AG04450 (cell line): ENCODE results near the gene SEC14L1. TPM values are rescaled to one million over a fixed set of nuclear protein-coding genes. Genes with fewer than 3 reads are reported as not detected.

Experiments
- CTCF ChIA-PET: fragments of 300-600, 350-600 bp; formaldehyde crosslinking; extraction: SDS; loops from one replicate; lab custom pipeline; 2022; ENCODE audit warnings: antibody characterized with exemption, inconsistent platforms; lab: Charles Lee
- POLR2A ChIA-PET: fragments of 350-600 bp; formaldehyde crosslinking; extraction: SDS; loops from one replicate; lab custom pipeline; 2021; ENCODE audit warnings: antibody characterized with exemption, inconsistent platforms; lab: Yijun Ruan, JAX
- DNase-seq: peaks from one replicate; pipeline ENCODE4 v3.0.0-alpha.2; 2011; ENCODE audit warnings: low read depth, low spot score
- H3K27ac ChIP-seq: one replicate; pipeline ENCODE4 v1.5.1; 2012; ENCODE audit warnings: low read depth, low read length, control low read depth
- H3K27me3 ChIP-seq: one replicate; pipeline ENCODE4 v1.6.0; 2012; ENCODE audit warnings: low read length; ENCODE audit not compliant: control insufficient read depth, insufficient read depth
- H3K4me3 ChIP-seq: 2 replicates; pipeline ENCODE4 v1.5.1; 2011; ENCODE audit warnings: mild to moderate bottlenecking, low read depth, low read length, control low read depth
- H3K9me3 ChIP-seq: 2 replicates; pipeline ENCODE4 v1.5.1; 2012; ENCODE audit warnings: low read length; ENCODE audit not compliant: control insufficient read depth, insufficient read depth
- polyA plus RNA-seq: library from polyadenylated mRNA; depleted of rRNA; stranded (reverse); fragments of >200 nt; gene quantifications from 2 replicates; pipeline ENCODE4 v1.2.3, GENCODE V29; 2011
- TF ChIP-seq, protein P1 (sequence below): IDR thresholded peaks from 2 replicates; pipeline ENCODE4 v1.5.1; 2011; ENCODE audit warnings: low read depth, low read length, control low read depth, inconsistent platforms

Gene SEC14L1
- polyA plus RNA-seq, 1 experiment, result 38.7 TPM

- no peak for DNase-seq
- no peak overlapping the region for H3K27ac ChIP-seq
- H3K27me3 ChIP-seq, result no peaks in the 10 kb centered on the region
- no peaks in the 10 kb centered on the region for H3K9me3 ChIP-seq
- ChIA-PET CTCF (no interaction called here), POLR2A (no interaction called here)
- TF ChIP-seq, protein P1, sequence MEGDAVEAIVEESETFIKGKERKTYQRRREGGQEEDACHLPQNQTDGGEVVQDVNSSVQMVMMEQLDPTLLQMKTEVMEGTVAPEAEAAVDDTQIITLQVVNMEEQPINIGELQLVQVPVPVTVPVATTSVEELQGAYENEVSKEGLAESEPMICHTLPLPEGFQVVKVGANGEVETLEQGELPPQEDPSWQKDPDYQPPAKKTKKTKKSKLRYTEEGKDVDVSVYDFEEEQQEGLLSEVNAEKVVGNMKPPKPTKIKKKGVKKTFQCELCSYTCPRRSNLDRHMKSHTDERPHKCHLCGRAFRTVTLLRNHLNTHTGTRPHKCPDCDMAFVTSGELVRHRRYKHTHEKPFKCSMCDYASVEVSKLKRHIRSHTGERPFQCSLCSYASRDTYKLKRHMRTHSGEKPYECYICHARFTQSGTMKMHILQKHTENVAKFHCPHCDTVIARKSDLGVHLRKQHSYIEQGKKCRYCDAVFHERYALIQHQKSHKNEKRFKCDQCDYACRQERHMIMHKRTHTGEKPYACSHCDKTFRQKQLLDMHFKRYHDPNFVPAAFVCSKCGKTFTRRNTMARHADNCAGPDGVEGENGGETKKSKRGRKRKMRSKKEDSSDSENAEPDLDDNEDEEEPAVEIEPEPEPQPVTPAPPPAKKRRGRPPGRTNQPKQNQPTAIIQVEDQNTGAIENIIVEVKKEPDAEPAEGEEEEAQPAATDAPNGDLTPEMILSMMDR, result no peak
- H3K4me3 ChIP-seq, result no peak overlapping the region
These were observed 45.4 kb downstream of the SEC14L1 start for GRCh38 chr17:77186141-77186604.

DNA sequence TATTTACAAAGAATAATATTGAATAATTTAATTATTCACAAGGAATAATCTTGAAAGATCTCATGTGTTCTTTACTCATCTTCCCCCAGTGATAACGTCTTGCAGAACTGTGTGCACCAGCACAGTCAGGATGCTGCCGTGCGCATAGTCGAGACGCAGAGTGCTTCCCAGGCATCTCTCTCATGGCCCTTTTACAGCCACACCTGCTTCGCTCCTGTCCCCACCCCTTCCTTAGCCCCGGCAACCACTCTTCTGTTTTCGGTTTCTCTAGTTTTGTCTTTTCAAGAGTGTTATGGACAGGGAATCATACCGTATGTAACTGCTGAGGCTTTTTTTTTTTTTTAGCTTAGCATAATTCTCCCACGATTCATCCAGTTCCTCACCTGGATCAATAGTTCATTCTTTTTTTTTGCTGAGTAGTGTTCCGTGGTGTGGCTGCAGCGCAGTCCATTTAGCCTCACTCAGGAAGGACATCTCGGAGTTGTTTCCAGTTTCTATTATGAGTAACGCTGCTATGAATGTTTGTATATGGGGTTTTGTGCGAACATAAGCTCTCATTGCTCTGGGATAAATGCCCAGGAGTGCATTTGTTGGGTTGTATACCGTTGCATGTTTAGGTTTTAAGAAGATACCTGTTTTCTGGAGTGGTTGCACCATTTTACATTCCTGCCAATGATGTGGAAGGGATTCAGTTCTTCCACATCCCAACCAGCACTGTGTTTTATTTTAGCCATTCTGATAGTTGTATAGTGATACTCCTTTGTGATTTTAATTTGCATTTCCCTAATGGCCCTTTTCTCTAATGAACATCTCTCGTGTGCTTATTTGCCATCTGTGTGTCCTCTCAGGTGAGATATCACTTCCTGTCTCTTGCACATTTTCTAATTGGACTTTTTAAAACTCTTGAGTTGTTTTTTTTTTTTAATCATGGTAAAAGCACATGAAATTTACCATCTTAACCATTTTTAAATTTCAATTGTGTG, 47.6 kb downstream of the SEC14L1 start:
- TF ChIP-seq, protein P1, result no peak
- ChIA-PET POLR2A (no interaction called here), CTCF (interaction anchor here (1.3 kb wide), 2 partner anchors 100 kb away, joined by 3 to 4 read pairs; no protein-coding TSS in a partner anchor)
- Histone ChIP-seq H3K4me3 (no peak overlapping the region), H3K27me3 (no peaks in the 10 kb centered on the region), H3K9me3 (no peaks in the 10 kb centered on the region), H3K27ac (no peak overlapping the region)
- DNase-seq, result no peak

DNA sequence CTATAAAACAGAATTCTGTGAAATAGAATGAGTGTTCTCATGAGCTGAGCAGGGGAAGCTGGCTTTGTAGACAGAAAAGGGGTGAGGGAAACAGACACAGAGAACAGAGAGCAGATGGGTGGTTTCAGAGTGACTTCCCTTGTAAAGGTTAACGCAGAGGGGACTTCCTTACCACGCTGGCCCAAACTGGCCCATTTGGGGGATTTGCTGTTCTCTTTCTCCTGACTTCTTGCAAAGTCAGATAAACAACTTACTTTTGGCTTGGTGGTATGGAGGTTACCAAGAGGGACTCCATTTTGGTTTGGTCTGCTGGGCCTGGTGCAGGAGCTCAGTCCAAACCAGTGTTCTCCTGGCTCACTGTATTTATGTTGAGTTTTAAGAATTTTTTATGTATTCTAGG, 48.4 kb downstream of the SEC14L1 start:
- ChIA-PET CTCF (interaction anchor here (1.3 kb wide), 1 partner anchor 101 kb away, joined by 3 read pairs; no protein-coding TSS in a partner anchor), POLR2A (no interaction called here)
- H3K27me3 ChIP-seq, result no peaks in the 10 kb centered on the region
- no peak overlapping the region for H3K27ac ChIP-seq
- TF ChIP-seq, protein P1, result no peak
- H3K9me3 ChIP-seq, result no peaks in the 10 kb centered on the region
- DNase-seq, result no peak
- no peak overlapping the region for H3K4me3 ChIP-seq

GRCh38 chr17:77190576-77190975, 49.8 kb downstream of the SEC14L1 start:
- Histone ChIP-seq H3K4me3 (no peak overlapping the region), H3K27ac (no peak overlapping the region), H3K27me3 (no peaks in the 10 kb centered on the region), H3K9me3 (no peaks in the 10 kb centered on the region)
- TF ChIP-seq, protein P1, result no peak
- no peak for DNase-seq
- CTCF ChIA-PET, result no interaction called here
- POLR2A ChIA-PET, result no interaction called here

DNA sequence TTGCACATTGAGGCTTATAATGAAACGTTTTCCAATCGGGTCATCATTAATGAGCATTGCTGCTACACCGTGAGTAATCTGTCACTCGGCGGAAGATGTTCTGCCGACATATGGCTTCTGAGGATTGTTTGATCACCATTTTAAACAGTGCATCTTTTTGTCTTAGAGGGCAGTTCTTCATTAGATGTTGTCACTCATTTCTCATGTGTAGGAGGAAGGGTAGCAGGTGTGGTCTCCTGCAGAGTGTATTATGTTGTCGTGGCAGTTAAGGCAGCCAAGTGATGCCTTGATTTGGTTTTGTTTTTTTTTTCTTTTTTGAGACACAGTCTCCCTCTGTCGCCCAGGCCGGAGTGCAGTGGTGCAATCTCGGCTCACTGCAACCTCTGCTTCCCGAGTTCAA, 50.5 kb downstream of the SEC14L1 start:
- Histone ChIP-seq H3K9me3 (no peaks in the 10 kb centered on the region), H3K4me3 (no peak overlapping the region), H3K27ac (no peak overlapping the region), H3K27me3 (no peaks in the 10 kb centered on the region)
- DNase-seq, result no peak
- CTCF ChIA-PET, result no interaction called here
- POLR2A ChIA-PET, result no interaction called here
- TF ChIP-seq, protein P1, result no peak
